Dedifferentiated amniotic fluid mesenchymal stem cell (primary cell): ENCODE results near the gene VWF.

Experiments used
- DNase-seq: peaks from one replicate; pipeline ENCODE4 v3.0.0-alpha.2; 2016; ENCODE audit errors: extremely low spot score

Gene VWF

DNA sequence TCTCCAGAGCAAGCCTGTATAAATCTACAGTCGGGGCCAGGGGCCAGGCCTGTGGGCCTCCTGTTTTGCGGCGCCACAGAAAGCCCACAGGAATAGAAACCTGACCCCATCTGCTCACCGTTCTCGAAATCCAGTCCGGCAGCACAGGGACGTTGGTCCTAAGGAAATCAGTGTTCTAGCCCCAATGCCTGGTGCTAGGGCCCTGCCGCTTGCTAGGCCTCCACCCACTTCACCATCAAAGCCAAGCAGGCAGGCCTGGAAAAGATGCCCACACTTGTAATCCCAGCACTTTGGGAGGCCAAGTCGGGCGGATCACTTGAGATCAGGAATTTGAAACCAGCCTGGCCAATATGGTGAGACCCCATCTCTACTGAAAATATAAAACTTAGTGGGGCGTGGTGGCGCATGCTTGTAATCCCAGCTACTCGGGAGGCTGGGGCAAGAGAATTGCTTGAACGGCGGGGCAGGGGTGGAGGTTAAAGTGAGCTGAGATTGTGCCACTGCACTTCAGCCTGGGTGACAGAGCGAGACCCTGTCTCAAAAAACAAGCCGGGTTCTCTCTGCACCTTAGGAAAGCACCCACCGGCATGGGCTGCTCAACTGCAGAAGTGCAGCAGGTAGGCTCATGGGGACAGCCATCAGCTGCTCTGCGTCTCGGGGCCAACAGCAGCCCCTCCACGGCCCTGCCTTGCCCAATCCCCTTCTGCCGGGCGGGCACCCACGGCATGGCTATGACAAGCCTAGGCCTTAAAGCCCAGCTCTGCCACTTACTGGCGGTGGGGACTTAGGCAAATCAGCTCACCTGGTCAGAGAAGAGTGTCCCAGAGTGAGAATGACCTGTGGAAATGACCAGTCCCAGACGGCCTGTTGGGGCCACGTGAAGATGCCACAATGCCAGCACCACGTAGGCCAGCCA lies 47.4 kb downstream of the VWF start:
- no peak for DNase-seq

DNA sequence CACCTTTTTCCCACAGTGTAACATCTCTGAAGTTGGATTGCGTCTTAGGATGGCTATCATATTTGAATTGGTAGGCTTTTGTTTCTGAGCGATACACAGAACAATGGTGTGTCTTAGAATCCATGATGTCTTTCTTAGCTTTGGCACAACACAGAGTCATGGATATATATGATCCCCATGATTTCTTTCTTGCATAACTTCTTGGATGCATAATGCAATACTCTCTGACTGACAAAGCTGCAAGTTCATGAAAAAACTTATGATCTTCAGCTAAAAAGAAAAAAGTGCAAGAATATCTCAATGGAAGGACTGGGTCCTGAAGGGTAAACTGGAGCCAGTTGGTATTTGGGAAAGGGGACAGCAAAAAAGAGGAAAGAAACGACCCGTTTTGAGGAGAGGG lies 48.1 kb downstream of the VWF start:
- DNase-seq = no peak

DNA sequence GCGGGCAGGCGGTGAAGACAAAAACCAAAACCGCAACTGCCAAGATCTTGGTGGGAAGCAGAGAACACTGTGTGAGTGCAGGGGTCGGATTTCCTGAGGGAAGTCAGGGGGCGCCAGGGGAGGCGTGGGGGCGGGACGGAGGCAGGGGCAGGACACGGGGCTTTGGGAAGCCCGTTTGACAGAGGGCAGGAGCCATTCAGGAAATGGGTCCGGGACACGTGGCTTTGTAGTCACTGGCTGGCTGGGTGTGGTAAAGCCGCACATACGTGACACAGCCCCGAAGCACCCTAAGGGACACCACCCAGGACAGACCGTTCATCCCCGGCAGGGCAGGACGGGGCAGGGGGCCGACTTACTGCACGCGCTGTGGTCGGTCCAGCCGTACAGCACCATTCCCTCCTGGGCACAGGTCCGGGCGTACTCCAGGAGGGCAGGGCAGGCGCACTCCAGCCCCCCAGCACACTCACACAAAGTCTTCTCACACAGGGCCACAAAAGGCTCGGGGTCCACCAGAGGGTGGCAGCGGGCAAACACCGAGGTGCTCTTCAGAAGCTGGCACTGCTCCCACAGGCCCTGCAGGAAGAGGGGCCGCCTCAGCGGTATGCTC lies 49.4 kb downstream of the VWF start:
- DNase-seq = no peak

DNA sequence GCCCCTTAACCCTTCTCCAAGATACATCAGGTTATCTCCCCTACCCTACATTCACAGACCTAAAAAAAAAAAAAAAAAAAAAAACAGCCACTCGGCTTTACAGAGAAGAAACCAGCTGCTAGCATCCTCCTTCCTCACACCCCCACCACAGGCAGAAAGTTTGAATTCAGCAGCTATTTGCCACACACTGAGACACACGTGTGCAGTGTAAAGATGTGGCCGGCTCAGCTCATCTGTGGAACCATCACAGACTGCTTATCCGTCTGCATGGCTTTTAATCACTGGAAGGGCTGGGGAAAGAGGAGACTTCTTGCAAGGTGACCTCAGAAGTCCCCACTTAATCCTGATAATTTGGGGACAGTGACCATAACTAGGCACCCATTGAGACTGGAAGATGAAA lies 50.0 kb downstream of the VWF start:
- DNase-seq = no peak

DNA sequence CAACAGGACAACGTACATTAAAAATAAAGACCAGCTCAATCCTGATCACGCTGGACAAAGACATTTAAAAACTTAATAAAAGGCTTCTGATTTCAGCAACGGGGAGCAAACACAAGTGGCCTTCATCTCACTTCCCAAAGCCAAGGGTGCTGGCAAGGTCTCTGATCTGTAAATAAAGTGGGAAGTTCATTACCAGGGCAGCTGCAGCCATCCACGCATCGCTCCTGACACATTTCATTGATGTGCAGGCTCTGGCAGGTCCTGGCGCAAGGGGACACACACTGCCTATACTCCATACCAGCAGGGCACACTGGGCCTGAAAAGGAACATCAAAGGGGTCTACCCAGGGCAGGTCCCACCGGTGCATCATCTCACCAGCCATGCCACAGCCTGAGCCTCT lies 51.0 kb downstream of the VWF start:
- no peak for DNase-seq

DNA sequence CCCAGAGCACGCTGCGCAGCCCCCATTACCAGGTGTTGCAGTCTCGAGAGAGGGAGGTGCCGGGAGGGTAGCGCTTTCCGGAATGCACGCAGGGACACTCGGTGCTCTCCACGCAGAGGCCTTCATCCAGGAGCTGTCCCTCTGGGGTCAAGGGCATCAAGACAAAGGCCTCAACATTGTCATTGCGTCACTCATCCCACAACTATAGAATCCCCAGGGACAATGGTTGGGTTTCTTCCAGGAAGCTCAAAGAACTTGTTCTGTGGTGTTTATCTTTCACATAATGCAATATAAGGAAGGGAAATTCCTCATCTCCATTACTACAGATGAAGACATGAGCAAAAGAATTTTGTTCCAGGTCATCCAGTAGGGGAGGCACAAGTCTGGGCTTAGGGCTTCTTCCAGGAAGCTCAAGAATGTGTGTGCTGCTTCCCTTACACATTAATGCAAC lies 52.1 kb downstream of the VWF start:
- no peak for DNase-seq

DNA sequence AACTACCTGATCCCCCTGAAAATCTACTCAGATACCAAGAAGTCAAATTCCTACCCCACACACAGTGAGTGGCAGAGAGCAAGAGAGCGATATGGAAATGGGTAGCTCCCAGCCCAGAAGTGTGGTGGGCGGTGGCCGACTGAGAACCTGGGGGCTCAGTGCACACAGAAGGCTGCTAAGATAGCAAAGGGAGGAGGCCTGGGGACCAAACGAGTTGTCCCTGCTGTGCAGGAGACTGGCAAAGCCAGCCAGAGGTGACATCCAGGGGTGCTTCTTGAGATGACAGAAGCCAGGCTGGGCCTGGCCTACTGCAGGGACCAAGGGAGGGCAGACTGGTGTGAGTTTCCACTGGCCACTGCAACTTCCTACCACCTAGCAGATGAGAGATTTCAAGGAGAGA lies 52.9 kb downstream of the VWF start:
- no peak for DNase-seq

DNA sequence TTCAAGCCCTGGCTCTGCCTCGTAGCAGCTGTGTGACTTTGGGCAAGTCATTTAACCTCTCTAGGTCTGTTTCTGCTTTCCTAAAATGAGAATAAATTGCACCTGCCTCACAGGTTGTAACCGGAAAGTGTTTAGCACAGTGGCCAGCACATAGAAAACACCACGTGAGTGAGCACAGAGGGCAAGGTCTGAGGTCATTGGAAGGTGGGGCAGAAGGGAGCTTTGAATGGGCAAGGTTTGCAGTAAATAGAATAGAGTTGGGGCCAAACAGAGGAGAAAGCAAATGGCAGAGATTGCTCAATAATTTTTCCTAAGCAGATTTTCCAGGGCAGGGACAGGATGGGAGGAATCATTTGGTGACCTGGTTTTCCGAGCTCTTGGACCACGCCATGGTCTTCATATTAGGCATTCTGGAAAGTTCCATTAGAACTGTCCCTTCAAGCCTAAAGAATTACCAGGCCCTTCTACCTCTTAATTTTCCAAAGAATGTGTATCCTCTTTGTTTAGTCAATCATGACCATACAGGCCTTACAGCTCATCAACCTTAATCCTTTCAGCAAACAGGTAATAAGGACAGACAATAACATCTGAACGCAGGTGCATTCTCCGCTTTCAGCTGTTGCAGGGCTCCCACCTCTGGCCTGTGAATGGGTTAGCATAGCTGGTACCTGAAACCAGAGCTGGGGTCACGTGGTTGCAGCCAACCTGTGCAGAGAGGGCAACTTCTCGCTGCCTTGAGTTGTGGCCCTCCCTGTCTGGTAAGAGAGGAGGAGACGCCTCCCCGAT lies 53.8 kb downstream of the VWF start:
- no peak for DNase-seq

DNA sequence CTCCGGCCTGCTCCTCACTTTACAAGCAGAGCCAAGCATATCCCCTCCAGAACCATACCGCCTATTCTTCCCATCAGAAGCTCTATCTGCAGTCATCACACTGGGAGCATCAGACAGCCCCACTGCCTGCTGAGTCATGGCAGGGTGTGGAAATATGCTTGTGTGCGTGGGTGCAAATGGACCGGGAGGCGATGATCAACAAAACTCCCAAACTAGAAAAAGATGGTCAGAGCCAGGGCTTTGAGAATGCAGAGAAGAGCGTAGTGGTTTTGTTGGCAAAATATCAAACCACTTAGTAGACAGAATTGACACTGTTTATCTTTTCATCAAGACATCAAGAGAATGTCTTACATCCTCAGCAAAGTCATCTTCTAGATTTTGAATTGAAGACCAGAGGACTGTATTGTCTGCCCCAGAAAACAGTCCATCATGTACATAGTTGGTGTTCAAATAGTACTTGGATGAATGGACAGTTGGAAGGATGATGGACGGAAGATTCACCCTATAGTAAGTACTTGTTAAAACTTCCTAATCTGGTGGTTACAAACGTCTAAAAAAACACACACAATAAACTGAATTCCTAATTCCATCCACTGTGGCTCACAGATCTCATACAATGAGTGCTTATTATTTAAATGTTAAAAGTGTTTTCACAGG lies 54.9 kb downstream of the VWF start:
- peak; percentile 85 for DNase-seq

DNA sequence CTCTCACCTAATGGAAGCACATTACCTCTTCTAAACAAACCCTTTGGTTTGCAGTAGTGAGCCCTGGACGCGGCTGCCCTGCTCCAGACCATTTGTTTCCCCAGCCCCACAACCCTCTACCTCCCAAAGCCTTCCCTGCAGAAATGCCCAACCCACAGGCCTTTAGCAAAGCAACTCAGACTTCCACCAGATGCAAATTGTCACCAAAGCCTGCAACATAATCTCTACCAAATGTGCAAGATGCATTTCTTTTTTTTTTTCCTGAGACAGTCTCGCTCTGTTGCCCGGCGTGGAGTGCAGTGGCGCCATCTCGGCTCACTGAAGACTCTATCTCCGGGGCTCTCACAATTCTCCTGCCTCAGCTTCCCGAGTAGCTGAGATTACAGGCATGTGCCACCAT lies 56.2 kb downstream of the VWF start:
- no peak for DNase-seq

DNA sequence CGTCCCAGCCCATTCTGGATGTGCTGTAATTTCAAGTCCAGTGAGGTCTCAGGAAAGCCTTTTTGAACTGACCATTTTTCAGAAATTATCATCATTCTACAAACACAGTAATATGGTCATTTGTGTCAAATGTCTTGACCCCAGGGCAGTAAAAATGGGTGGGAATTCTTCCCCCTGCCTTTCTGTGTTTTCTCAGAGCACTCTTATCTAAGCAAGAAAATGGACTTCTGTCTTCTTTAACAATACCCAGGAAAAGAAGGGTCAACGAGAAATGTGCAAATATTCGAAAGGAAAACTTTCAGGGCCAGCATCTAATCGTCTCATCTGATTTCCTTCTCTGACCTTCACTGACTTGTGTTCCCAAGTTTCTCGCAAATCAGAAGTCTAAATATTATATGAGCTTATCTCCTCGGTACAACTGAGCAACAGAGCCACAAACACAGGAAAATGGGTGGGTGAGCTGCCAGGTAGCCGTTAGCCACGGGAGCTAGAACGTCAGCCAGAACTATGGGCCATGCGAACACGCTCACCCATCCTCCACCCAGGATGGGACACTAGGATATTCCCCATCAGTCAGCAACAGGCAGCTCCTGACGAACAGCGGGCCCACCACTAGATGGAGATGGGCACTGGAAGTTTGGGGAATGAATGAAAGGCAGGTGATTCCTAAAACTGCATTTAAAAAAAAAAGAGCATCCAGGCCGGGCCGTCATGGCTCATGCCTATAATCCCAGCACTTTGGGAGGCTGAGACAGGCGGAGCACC lies 57.1 kb downstream of the VWF start:
- no peak for DNase-seq

DNA sequence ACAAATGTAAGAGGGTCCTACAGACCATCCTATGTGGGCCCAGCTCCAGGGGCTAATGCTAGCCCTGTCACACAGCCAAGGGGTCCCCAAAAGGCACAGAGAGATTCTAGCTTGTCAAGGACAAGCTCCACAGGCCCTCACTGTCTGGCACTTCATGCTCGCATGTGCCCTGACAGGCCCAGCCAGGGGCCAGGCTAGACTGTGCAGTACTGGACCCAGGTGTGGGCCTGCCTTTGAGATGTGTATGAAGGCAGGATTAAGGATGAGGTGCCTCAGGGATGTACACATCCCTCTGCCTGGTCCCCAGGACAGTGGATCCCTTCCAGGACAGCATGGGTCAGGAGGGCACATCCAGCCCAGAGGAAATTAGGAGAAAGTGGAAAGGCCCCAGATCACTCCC lies 57.8 kb downstream of the VWF start:
- no peak for DNase-seq

DNA sequence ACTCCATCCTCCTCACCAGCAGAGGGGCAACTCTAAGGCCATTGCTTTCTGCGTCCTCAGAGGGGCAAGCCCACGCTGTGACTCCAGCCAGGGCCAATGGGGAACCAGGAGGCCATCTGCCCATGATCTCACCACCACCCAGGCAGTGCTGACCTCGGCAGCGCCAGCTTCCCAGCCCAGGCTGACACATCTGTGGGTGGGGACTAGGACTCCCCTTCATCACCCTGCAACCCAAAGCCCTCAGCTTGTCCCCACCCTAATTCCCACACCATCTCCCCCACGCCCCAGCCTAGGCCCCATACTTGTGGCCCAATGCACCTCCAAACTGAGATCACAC lies 58.6 kb downstream of the VWF start:
- no peak for DNase-seq

DNA sequence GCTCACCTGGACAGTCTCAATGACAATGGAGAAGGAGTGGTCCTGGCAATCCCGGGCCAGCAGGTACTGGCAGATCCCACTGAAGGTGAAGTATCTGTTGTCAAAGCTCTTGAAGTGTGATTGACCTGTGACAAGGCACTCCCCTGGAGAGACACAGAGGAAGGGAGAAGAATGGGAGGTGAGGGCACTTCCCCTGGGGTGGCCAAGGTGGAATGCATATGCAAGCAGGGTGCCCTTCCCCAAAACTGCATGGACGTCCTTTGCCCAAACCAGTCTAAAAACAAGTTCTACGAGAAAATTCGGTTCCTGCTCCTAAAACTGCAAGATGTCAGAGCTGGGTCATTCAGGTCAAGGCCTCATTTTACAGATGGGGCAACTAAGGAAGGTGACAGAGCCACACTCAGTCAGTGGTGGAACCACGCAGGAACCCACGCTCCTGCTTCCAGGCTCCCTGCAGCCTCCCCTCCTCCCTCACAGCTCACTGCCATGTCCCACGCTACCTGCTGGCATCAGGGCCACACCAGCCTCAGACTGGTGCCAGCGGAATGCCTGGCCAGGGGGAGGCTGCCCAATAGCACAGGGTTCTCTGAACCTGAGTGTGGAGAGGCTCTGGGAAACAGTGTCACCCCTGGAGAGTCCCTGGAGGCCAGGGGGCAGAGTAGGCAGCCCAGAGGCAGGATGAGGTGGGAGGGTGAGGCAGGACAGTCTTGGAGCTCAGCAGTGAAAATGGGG lies 59.2 kb downstream of the VWF start:
- DNase-seq = no peak

DNA sequence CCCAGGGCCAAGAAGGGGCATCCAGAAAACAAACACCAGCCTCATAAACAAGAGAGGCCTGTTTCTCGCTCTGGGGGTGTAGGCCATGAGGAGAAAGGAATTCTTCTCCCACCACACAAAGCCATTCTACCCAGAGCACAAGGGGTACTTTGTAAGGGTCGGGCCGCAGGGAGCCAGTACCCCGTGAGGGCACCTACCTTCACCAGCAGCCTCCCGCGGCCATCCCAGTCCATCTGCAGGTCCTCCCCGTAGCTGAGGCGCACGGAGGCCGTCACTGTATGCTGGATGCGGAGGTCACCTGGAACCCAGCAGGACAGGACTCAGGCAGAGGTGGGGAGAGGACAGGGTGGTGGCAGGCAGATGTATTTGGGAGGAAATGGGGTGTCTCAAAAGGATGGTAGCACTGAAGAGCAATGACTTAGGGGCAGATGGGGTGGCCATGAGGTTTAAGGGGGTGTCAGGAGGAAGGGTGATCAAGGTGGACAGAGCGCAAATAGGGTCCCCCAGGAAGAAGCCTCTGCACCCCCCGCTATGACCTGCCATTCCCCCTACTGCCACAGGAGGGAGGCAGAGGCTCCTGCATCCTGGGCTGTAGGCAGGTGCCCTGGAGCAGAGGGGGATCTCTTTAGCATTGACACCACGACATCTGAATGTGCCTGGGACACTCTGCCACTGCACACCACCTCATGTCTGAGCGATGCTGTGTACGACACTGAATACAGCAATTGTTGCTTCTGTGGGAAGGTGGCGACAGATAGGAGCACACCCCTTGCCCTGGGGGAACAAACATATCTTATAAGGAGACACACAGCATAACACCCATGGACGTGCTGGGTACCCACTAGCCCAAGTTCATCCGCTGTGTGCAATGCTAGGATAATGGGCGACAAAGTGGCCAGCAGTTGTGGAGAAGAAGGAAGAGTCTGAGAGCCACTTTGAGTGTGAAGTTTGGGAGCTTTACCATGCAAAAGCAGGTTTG lies 61.4 kb downstream of the VWF start:
- no peak for DNase-seq

DNA sequence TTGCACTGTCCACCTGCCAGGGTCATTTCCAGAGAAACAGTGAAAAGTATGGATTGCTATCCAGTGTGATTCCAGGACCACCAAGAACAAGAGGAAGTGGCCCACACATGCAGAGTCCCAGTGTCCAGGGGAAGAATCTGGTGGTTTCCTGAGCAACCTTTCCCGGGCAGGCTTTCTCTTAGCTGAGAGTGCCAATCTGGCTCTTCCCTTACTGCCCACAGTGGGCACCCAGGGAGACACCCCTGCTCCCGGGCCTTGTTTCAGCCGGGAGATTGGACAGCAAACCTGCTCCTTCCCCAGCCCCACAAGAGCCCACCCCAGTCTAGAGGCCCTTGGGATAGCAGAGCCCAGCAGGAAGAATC lies 62.1 kb downstream of the VWF start:
- DNase-seq = no peak

DNA sequence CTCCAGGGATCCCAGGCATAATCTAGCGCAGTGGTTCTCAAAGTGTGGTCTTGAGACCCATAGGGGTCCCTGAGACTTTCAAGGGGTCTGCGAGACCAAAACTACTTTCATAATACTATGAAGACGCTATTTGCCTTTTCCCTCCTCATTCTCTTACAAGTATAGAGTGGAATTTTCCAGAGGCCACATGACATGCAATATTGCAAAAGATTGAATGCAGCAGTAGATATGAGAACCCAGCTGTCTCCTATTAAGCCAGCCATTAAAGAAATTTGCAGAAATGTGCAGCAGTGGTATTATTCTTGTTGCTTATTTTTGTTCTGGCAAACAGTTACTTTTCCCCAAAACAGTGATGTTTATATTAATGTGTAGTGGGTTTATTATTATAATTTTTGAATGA lies 62.8 kb downstream of the VWF start:
- peak; percentile 81 for DNase-seq

DNA sequence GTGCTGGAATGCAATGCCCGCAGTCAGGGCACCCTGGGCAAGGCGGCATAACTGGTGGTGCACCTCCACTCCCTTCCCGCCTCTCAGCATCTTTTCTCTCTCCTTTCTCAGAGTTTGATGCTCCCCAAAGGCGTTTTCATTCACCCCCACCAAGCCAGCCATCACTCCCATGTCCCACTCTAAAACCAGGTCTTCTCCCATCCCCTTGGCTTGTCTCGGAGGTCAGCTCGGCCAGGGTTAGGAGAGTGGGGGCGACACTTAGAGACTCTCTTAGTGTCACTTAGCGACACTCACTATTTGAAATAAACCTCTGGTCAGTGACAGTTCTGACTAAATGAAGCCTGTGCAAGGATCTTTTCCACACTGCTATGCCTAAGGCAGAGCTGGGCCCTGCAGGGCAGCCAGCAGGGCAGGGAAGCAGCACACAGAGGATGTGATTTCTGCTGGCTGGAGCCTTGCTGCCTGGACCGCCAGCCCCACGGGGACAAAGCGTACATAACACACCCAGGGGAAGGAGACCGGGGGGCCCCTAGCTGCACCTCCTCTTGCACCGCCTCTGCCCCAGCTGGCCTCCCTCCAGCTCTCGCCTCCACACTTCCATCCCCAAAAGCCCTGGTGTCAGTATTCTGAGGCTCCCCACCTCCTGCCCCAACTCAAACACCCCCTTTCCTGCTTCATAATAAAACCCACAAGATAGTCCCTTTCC lies 64.5 kb downstream of the VWF start:
- no peak for DNase-seq

DNA sequence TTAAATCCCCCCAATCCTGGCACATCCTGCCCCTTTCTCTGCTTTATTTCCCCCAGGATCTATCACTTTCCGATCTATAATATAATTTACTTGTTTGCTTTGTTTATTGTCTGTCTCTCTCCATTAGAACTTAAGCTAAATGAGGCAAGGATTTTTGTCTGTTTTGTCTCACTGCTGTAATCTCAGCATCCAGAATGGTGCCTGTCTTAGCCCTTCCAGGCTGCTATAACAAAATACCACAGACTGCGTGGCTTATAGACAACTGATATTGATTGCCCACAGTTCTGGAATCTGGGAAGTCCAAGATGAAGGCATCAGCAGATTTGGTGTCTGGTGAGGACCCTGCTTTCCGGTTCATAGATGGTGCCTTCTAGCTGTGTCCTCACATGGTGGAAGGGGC lies 65.2 kb downstream of the VWF start:
- DNase-seq = no peak
